ENCODE results near the gene KLRC3. TPM values are rescaled to one million over a fixed set of nuclear protein-coding genes. Genes with fewer than 3 reads are reported as not detected.
"Not testable (repeated sequence)": the region's sequence is repeated elsewhere in the genome, so short reads cannot be mapped to it uniquely, and the experiment has no call there.

The KLRC3 gene
- total and polyA plus RNA-seq, 2 of the 13 experiments (the other 11 are each of a cell fraction or from before 2014, with no cell fraction given), result not detected

DNA sequence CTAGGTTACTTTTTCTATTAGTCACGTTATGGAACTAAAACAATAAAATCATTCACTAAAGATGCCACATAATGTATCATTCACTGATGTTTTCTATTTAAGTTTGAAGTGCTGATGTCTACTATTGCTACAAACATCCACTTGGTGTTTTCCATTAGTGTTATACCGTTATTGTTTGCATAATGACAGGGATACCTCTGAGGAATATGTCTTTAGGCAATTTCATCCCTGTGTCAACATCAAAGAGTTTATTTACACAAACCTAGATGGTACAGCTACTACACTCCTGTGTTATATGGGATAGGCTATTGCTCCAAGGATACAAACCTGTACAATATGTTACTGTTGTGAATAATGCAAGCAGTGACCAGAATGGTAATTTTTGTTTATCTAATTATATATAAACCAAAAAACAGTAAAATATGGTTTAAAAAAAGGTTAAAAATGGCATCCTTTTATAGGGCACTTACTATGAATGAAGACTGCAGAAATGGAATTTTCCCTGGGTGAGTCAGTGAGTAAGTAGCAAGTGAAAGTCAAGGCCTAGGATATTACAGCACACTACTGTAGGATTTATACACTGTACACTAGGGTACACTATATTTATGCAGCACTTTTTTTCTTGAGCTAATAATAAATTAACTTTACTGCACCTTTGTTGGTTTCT is 19.3 kb upstream of the KLRC3 start:
- H3K36me3 ChIP-seq (replicated peaks in 1 of 2; ENCODE audit: control insufficient read depth in 1 of 2, insufficient read depth in 2 of 2, low read length in 2 of 2); BruUV-seq (replicated peaks); H3K4me1 ChIP-seq (ENCODE audit: insufficient read depth, low read length); H3K4me3 ChIP-seq (replicated peaks in 1 of 3; ENCODE audit: insufficient read depth in 1 of 3, low read depth in 2 of 3, low read length in 3 of 3); H3K27me3 ChIP-seq (ENCODE audit: control insufficient read depth in 1 of 2, insufficient read depth in 2 of 2, low read length in 2 of 2); POLR2A ChIA-PET; H2AFZ ChIP-seq (ENCODE audit: low read length); H3K27ac ChIP-seq (ENCODE audit: extremely low read length, insufficient read depth, low read length); FAIRE-seq; CTCF ChIA-PET (ENCODE audit: low intra/inter-chr PET ratio, low total read pairs); intact Hi-C loops (cut with micrococcal nuclease; ENCODE audit: unreplicated experiment); H3K4me2 ChIP-seq (ENCODE audit: low read depth, low read length); in situ Hi-C loops (cut with HindIII; ENCODE audit: extremely low pct_ligation_motif_present, low pct_unique_long_range_greater_than_20kb); H4K20me1 ChIP-seq (ENCODE audit: insufficient read depth, low read length); H3K79me2 ChIP-seq (ENCODE audit: insufficient read depth, low read length); H3K9me3 ChIP-seq (ENCODE audit: low read length); H3K9ac ChIP-seq (ENCODE audit: insufficient read depth, low read depth, low read length); TF ChIP-seq FOXP1 (IDR thresholded peaks at IDR 0.05): not testable (repeated sequence)
- WGBS (ENCODE audit: low lambda C conversion rate), result 9% methylated on average over 2 of the region's 2 CpGs
- peak; percentile 73; the same call in 1 of the 2 replicates for TF ChIP-seq HMG20A (CRISPR knock-in tag; IDR thresholded peaks at IDR 0.05; ENCODE audit: borderline replicate concordance)
- TF ChIP-seq RARA (CRISPR knock-in tag; IDR thresholded peaks at IDR 0.05), result peak; percentile 23; the same call in 1 of the 2 replicates
- 0 out of 2 replicates have a peak, but pooled peaks have one; percentile 48 for TF ChIP-seq FOXP1 (CRISPR knock-in tag; IDR thresholded peaks at IDR 0.05)
- peak; percentile 32; the same call in 1 of the 2 replicates for TF ChIP-seq CEBPG (CRISPR knock-in tag; IDR thresholded peaks at IDR 0.05)
- TF ChIP-seq FOXA3 (CRISPR knock-in tag; IDR thresholded peaks at IDR 0.05), result peak; percentile 62
- peak; percentile 29; the same call in 1 of the 2 replicates for TF ChIP-seq SAP130 (CRISPR knock-in tag; IDR thresholded peaks at IDR 0.05; ENCODE audit: low read depth)
- TF ChIP-seq ARID5B (CRISPR knock-in tag; IDR thresholded peaks at IDR 0.05), result 0 out of 2 replicates have a peak, but pooled peaks have one; percentile 33
- TF ChIP-seq GATAD2A (CRISPR knock-in tag; IDR thresholded peaks at IDR 0.05), result peak; percentile 57
- ATAC-seq (peak; percentile 56), DNase-seq (ENCODE audit: low spot score) (peak; percentile 68)

All from HepG2 (cell line).